ENCODE results near the gene GPR33. TPM values are rescaled to one million over a fixed set of nuclear protein-coding genes. Genes with fewer than 3 reads are reported as not detected.

Gene GPR33
- total RNA-seq, 4 donors from 2014 or later = 0.94 TPM; not detected in 3

- TF ChIP-seq CTCF (IDR thresholded peaks at IDR 0.05) (no peak), POLR2A (IDR thresholded peaks at IDR 0.05) (no peak)
- H3K4me3 ChIP-seq (ENCODE audit: low read depth, poor library complexity, severe bottlenecking) = no peak overlapping the region
- DNase-seq (ENCODE audit: low spot score in 2 of 2) = no peak
- intact Hi-C loops (cut with DNase I; ENCODE audit: low total_unique reads) = loop anchor here (10.0 kb wide), 1 partner anchor 744 kb away; no protein-coding TSS in a partner anchor
- WGBS, 2 donors = 97 to 98% methylated on average over 1 of the region's 1 CpG
Measured at GRCh38 chr14:31510855-31511254, 23.0 kb upstream of the GPR33 start.

- no peak for TF ChIP-seq CTCF (IDR thresholded peaks at IDR 0.05)
- TF ChIP-seq POLR2A (IDR thresholded peaks at IDR 0.05) = no peak
- DNase-seq (ENCODE audit: low spot score in 2 of 2) = no peak
- H3K4me3 ChIP-seq (ENCODE audit: low read depth, poor library complexity, severe bottlenecking) = no peak overlapping the region
- intact Hi-C loops (cut with DNase I; ENCODE audit: low total_unique reads) = loop anchor here (10.0 kb wide), 1 partner anchor 745 kb away; no protein-coding TSS in a partner anchor
Measured at GRCh38 chr14:31510222-31510621, 22.4 kb upstream of the GPR33 start.

GRCh38 chr14:31508135-31508534, 20.3 kb upstream of the GPR33 start:
- no peak overlapping the region for H3K4me3 ChIP-seq (ENCODE audit: low read depth, poor library complexity, severe bottlenecking)
- no peak for DNase-seq (ENCODE audit: low spot score in 2 of 2)
- intact Hi-C loops (cut with DNase I; ENCODE audit: low total_unique reads) = no loop called here
- no peak for TF ChIP-seq POLR2A (IDR thresholded peaks at IDR 0.05)
- TF ChIP-seq CTCF (IDR thresholded peaks at IDR 0.05) = no peak
- WGBS, 2 donors = 64 to 69% methylated on average over 5 of the region's 5 CpGs

GRCh38 chr14:31505411-31505810, 17.6 kb upstream of the GPR33 start:
- intact Hi-C loops (cut with DNase I; ENCODE audit: low total_unique reads) = no loop called here
- DNase-seq (ENCODE audit: low spot score in 2 of 2) = no peak
- 33 to 63% methylated on average over 1 of the region's 1 CpG for WGBS, 2 donors
- TF ChIP-seq POLR2A (IDR thresholded peaks at IDR 0.05) (no peak), CTCF (IDR thresholded peaks at IDR 0.05) (no peak)
- no peak overlapping the region for H3K4me3 ChIP-seq (ENCODE audit: low read depth, poor library complexity, severe bottlenecking)

- intact Hi-C loops (cut with DNase I; ENCODE audit: low total_unique reads) = no loop called here
- H3K4me3 ChIP-seq (ENCODE audit: low read depth, poor library complexity, severe bottlenecking) = no peak overlapping the region
- TF ChIP-seq POLR2A (IDR thresholded peaks at IDR 0.05) (no peak), CTCF (IDR thresholded peaks at IDR 0.05) (no peak)
- no peak for DNase-seq (ENCODE audit: low spot score in 2 of 2)
- WGBS, 2 donors = 77 to 86% methylated on average over 2 of the region's 2 CpGs
Measured at GRCh38 chr14:31501870-31502269, 14.0 kb upstream of the GPR33 start.

- no peak overlapping the region for H3K4me3 ChIP-seq (ENCODE audit: low read depth, poor library complexity, severe bottlenecking)
- TF ChIP-seq POLR2A (IDR thresholded peaks at IDR 0.05) (no peak), CTCF (IDR thresholded peaks at IDR 0.05) (no peak)
- WGBS, 2 donors = 70 to 81% methylated on average over 8 of the region's 8 CpGs
- intact Hi-C loops (cut with DNase I; ENCODE audit: low total_unique reads) = no loop called here
- no peak for DNase-seq (ENCODE audit: low spot score in 2 of 2)
Measured at GRCh38 chr14:31492759-31493498, 5.1 kb upstream of the GPR33 start.
